C4-2B (cell line): ENCODE results near the gene YIF1A.

Experiments
- CTCF ChIP-seq: fragments of 450-650 bp; conservative IDR thresholded peaks from 2 replicates; pipeline ENCODE4 v1.5.1; 2017; ENCODE audit warnings: mild to moderate bottlenecking
- ZFX ChIP-seq: fragments of 450-650 bp; IDR thresholded peaks from 2 replicates; pipeline ENCODE4 v1.6.1; 2017

- TF ChIP-seq CTCF: no peak
- no peak for TF ChIP-seq ZFX
These were observed 44.4 kb upstream of the YIF1A start for GRCh38 chr11:66333220-66333877.
